Loucy (cell line): ENCODE data around the gene PROX1.
"Not testable (repeated sequence)": the region's sequence is repeated elsewhere in the genome, so short reads cannot be mapped to it uniquely, and the experiment has no call there.

ENCODE experiments used
- H2AFZ ChIP-seq: fragments of 200-600 bp; sonication (generic); 2 replicates; pipeline ENCODE4 v1.6.0; 2016; ENCODE audit warnings: antibody characterized with exemption, mild to moderate bottlenecking, low read length, moderate library complexity
- H3F3A ChIP-seq: fragments of 200-600 bp; 2 replicates; pipeline ENCODE4 v1.6.0; 2016; ENCODE audit warnings: antibody characterized with exemption, low read depth, mild to moderate bottlenecking
- H3K27me3 ChIP-seq: fragments of 200-600 bp; sonication (generic); 2 replicates; pipeline ENCODE4 v1.6.1; 2014; ENCODE audit warnings: low read length, mild to moderate bottlenecking; ENCODE audit not compliant: insufficient read depth, poor library complexity, severe bottlenecking
- H3K36me3 ChIP-seq: fragments of 200-600 bp; sonication (generic); 2 replicates; pipeline ENCODE4 v1.6.1; 2016; ENCODE audit warnings: low read length; ENCODE audit not compliant: insufficient read depth
- H3K4me1 ChIP-seq: fragments of 200-600 bp; sonication (generic); 2 replicates; pipeline ENCODE4 v1.5.1; 2014; ENCODE audit warnings: low read length, mild to moderate bottlenecking; ENCODE audit not compliant: insufficient read depth, poor library complexity, severe bottlenecking
- H3K4me2 ChIP-seq: fragments of 200-600 bp; sonication (generic); 2 replicates; pipeline ENCODE4 v1.6.0; 2014; ENCODE audit warnings: antibody characterized with exemption, low read length, low read depth, mild to moderate bottlenecking; ENCODE audit not compliant: poor library complexity, severe bottlenecking
- H3K4me3 ChIP-seq: fragments of 200-600 bp; sonication (generic); 2 replicates; pipeline ENCODE4 v1.5.1; 2014; ENCODE audit warnings: low read length, mild to moderate bottlenecking, mixed read lengths; ENCODE audit not compliant: poor library complexity, severe bottlenecking
- H3K79me2 ChIP-seq: fragments of 200-600 bp; sonication (generic); 2 replicates; pipeline ENCODE4 v1.6.1; 2014; ENCODE audit warnings: low read length; ENCODE audit not compliant: insufficient read depth
- H3K9ac ChIP-seq: fragments of 200-600 bp; sonication (generic); 2 replicates; pipeline ENCODE4 v1.6.0; 2014; ENCODE audit warnings: mild to moderate bottlenecking, low read depth, low read length, moderate library complexity; ENCODE audit not compliant: poor library complexity, severe bottlenecking
- H3K9me2 ChIP-seq: fragments of 200-600 bp; sonication (generic); replicated peaks from 2 replicates; pipeline ENCODE4 v1.6.1; 2016; ENCODE audit warnings: low read depth, low read length, mixed read lengths
- H3K9me3 ChIP-seq: fragments of 200-600 bp; sonication (generic); 2 replicates; pipeline ENCODE4 v1.6.1; 2014; ENCODE audit warnings: mild to moderate bottlenecking, antibody characterized with exemption, low read length, low read depth; ENCODE audit not compliant: insufficient read depth
- H4K20me1 ChIP-seq: fragments of 200-600 bp; sonication (generic); 2 replicates; pipeline ENCODE4 v1.6.0; 2014; ENCODE audit warnings: antibody characterized with exemption, low read length, mild to moderate bottlenecking; ENCODE audit not compliant: insufficient read depth, poor library complexity, severe bottlenecking
- CTCF ChIP-seq: fragments of 200-600 bp; sonication (generic); conservative IDR thresholded peaks from 2 replicates; pipeline ENCODE4 v1.5.1; 2014; ENCODE audit warnings: mild to moderate bottlenecking, antibody characterized with exemption, low read length
- EZH2phosphoT487 ChIP-seq: fragments of 200-600 bp; IDR thresholded peaks from 2 replicates; pipeline ENCODE4 v1.6.1; 2018; ENCODE audit warnings: antibody characterized with exemption, mild to moderate bottlenecking, moderate library complexity, borderline replicate concordance

The PROX1 gene

GRCh38 chr1:214078950-214079349 is 91.2 kb downstream of the PROX1 start:
- Histone ChIP-seq H3K36me3 (no peaks in the 10 kb centered on the region), H3F3A (no peaks in the 10 kb centered on the region), H3K9me2 (no peaks in the 10 kb centered on the region), H4K20me1 (no peaks in the 10 kb centered on the region), H3K9ac (no peak overlapping the region), H3K4me2 (no peak overlapping the region), H3K4me1 (no peaks in the 10 kb centered on the region), H3K4me3 (no peak overlapping the region), H3K9me3 (no peaks in the 10 kb centered on the region), H3K27me3 (no peaks in the 10 kb centered on the region), H3K79me2 (no peaks in the 10 kb centered on the region), H2AFZ (no peak overlapping the region)
- no peak for TF ChIP-seq CTCF
- no peak for TF ChIP-seq EZH2phosphoT487

GRCh38 chr1:214085325-214085724 is 97.6 kb downstream of the PROX1 start:
- H3K4me3 ChIP-seq, result no peak overlapping the region
- H3K4me1 ChIP-seq, result no peaks in the 10 kb centered on the region
- H2AFZ ChIP-seq, result no peak overlapping the region
- no peaks in the 10 kb centered on the region for H3K36me3 ChIP-seq
- H3K9me2 ChIP-seq, result no peaks in the 10 kb centered on the region
- no peak overlapping the region for H3K4me2 ChIP-seq
- H3K9ac ChIP-seq, result no peak overlapping the region
- H3F3A ChIP-seq, result no peaks in the 10 kb centered on the region
- no peaks in the 10 kb centered on the region for H4K20me1 ChIP-seq
- no peaks in the 10 kb centered on the region for H3K27me3 ChIP-seq
- TF ChIP-seq CTCF, result no peak
- no peaks in the 10 kb centered on the region for H3K9me3 ChIP-seq
- H3K79me2 ChIP-seq, result no peaks in the 10 kb centered on the region

DNA sequence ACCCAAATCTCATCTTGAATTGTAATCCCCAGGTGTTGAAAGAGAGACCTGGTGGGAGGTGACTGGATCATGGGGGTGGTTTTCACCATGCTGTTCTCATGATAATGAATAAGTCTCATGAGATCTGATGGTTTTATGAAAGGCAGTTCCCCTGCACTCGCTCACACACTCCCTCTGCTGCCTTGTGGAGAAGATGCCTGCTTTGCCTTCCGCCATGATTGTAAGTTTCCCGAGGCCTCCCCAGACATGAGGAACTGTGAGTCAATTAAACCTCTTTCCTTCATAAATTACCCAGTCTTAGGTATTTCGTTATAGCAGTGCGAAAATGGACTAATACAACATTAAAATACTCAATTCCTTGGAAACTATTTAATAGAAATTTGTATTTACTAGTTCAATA is 99.2 kb downstream of the PROX1 start:
- H3K4me1 ChIP-seq, result no peaks in the 10 kb centered on the region
- H3K9ac ChIP-seq, result no peak overlapping the region
- H2AFZ ChIP-seq, result no peak overlapping the region
- no peaks in the 10 kb centered on the region for H3K36me3 ChIP-seq
- no peaks in the 10 kb centered on the region for H3F3A ChIP-seq
- H3K4me2 ChIP-seq, result no peak overlapping the region
- no peaks in the 10 kb centered on the region for H3K79me2 ChIP-seq
- no peak overlapping the region for H3K4me3 ChIP-seq
- no peaks in the 10 kb centered on the region for H3K9me3 ChIP-seq
- no peaks in the 10 kb centered on the region for H4K20me1 ChIP-seq
- TF ChIP-seq EZH2phosphoT487 (no peak), CTCF (no peak)
- no peaks in the 10 kb centered on the region for H3K27me3 ChIP-seq
- no peaks in the 10 kb centered on the region for H3K9me2 ChIP-seq

GRCh38 chr1:214089003-214089402 is 101.2 kb downstream of the PROX1 start:
- H3K36me3 ChIP-seq, H3K4me3 ChIP-seq, H2AFZ ChIP-seq, H3F3A ChIP-seq, H3K9me2 ChIP-seq, H3K79me2 ChIP-seq, H3K27me3 ChIP-seq, H3K9ac ChIP-seq, H3K4me2 ChIP-seq, H3K4me1 ChIP-seq, H3K9me3 ChIP-seq, H4K20me1 ChIP-seq: not testable (repeated sequence)
